ENCODE data around the gene NPLOC4. TPM values are rescaled to one million over a fixed set of nuclear protein-coding genes. Genes with fewer than 3 reads are reported as not detected.
"Not testable (repeated sequence)": the region's sequence is repeated elsewhere in the genome, so short reads cannot be mapped to it uniquely, and the experiment has no call there.

Gene NPLOC4
- total RNA-seq, 1 experiment from 2014 or later, result 208 TPM

DNA sequence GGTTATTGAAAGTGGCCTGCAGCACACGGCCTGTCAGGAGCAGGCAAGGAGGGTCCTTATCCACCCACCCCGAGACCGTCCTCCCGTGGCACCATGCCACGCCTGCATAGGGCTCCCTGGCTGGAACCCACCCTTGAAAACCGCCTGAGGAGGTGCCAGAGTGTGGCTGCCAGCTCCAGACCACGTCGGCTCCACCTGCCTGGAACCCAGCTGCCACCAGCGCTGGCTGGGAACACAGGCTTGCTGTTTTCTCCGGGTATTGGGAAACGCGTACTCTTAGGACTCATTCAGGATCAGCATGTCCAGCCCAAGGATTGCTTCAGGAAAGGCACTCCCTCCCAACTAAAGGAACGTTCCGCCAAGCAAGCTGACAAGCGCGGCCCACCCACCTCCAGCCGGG, 40.0 kb upstream of the NPLOC4 start:
- no peak overlapping the region for H2AFZ ChIP-seq
- POLR2A ChIA-PET (ENCODE audit: unreplicated experiment), result no interaction called here
- H3K27me3 ChIP-seq (ENCODE audit: insufficient read depth, low read depth), result no peaks in the 10 kb centered on the region
- no peaks in the 10 kb centered on the region for H4K20me1 ChIP-seq (ENCODE audit: insufficient read depth)
- no peak overlapping the region for H3K4me3 ChIP-seq
- no peaks in the 10 kb centered on the region for H3K36me3 ChIP-seq (ENCODE audit: low read depth)
- H3K4me1 ChIP-seq (replicated peaks; ENCODE audit: insufficient read depth), result no peaks in the 10 kb centered on the region
- DNase-seq, result no peak
- no peaks in the 10 kb centered on the region for H3K9me3 ChIP-seq (ENCODE audit: insufficient read depth, low read depth)
- H3F3A ChIP-seq (ENCODE audit: insufficient read depth, low read depth), result peaks cover 12% of the 10 kb centered on the region; the same call in 1 of the 2 replicates
- no peaks in the 10 kb centered on the region for H3K9me2 ChIP-seq (ENCODE audit: insufficient read depth)
- H3K27ac ChIP-seq, result no peak overlapping the region
- 0 out of 2 replicates have a peak, but pooled peaks cover 4% of the 10 kb centered on the region for H3K79me2 ChIP-seq (ENCODE audit: low read depth)
- TF ChIP-seq, protein P1, sequence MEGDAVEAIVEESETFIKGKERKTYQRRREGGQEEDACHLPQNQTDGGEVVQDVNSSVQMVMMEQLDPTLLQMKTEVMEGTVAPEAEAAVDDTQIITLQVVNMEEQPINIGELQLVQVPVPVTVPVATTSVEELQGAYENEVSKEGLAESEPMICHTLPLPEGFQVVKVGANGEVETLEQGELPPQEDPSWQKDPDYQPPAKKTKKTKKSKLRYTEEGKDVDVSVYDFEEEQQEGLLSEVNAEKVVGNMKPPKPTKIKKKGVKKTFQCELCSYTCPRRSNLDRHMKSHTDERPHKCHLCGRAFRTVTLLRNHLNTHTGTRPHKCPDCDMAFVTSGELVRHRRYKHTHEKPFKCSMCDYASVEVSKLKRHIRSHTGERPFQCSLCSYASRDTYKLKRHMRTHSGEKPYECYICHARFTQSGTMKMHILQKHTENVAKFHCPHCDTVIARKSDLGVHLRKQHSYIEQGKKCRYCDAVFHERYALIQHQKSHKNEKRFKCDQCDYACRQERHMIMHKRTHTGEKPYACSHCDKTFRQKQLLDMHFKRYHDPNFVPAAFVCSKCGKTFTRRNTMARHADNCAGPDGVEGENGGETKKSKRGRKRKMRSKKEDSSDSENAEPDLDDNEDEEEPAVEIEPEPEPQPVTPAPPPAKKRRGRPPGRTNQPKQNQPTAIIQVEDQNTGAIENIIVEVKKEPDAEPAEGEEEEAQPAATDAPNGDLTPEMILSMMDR (conservative IDR thresholded peaks at IDR 0.05), result no peak
- CTCF ChIA-PET, result no interaction called here
- intact Hi-C loops (cut with micrococcal nuclease; ENCODE audit: unreplicated experiment), result no loop called here
- H3K4me2 ChIP-seq, result no peak overlapping the region
- no TSS peak for BruUV-seq (replicated peaks)

DNA sequence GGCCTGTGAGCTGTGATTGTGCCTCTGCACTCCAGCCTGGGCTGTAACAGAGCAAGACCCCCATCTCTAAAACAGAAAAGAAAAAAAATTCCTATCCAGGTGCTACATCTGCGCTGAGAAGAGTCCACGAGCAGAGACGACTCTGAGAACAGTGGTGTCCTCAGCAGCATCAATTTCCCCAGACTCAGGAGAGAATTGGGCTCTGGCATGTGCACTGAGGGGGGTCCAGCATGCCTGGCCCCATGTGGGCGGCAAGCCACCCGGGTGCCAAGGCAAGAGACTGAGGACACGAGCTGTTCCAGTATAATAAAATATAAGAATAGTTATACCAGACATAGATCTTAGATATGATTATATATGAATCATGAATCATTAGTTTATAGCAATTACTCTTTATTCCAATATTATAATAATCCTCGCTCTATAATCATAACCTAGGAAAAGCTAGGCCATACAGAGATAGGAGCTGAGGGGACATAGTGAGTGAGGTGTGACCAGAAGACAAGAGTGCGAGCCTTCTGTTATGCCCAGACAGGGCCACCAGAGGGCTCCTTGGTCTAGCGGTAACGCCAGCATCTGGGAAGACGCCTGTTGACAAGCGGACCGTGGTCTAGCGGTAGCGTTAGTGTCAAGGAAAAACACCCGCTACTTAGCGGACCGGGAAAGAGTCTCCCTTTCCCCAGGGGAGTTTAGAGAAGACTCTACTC, 38.8 kb upstream of the NPLOC4 start:
- not testable (repeated sequence) for H2AFZ ChIP-seq; BruUV-seq (replicated peaks)
- peak in 1 of 2 experiments; percentile 56 for DNase-seq

DNA sequence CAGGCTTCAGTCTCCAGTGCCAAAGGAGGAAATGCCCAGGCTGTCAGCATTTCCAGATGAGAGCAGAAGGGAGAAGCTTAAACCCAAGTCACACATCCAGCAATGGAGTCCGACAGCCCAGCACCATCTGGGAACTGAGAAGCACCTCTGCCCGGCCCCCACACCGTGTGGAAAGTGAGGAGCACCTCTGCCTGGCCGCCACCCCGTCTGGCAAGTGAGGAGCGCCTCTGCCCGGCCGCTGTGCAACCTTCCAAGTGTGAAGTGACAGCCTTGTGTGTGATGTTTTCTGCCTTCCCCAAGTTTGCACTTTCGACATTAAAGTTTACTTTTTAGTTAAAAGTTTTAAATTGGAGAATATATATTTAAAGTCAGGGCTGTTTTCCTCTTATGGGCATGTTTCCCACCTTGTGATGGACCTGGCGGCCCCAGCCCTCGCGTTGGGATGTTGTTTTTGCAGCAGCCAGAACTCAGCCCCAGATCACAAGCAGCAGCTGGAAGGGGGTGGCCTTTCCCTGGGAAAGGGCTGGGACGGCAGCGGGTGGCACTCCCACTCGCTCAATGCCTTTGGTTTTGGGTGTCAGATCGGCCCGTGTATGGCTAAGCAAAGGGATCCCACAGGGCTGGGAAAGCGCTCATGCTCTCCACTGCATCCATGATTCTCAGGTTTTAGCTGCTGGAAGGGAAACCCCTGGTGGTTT, 36.8 kb upstream of the NPLOC4 start:
- H3K79me2 ChIP-seq (ENCODE audit: low read depth), result peaks cover 8% of the 10 kb centered on the region; the same call in 1 of the 2 replicates
- no peak overlapping the region for H2AFZ ChIP-seq
- no peaks in the 10 kb centered on the region for H3K9me2 ChIP-seq (ENCODE audit: insufficient read depth)
- no peaks in the 10 kb centered on the region for H4K20me1 ChIP-seq (ENCODE audit: insufficient read depth)
- H3K4me2 ChIP-seq, result no peak overlapping the region
- H3K27me3 ChIP-seq (ENCODE audit: insufficient read depth, low read depth), result no peaks in the 10 kb centered on the region
- H3F3A ChIP-seq (ENCODE audit: insufficient read depth, low read depth), result peaks cover 12% of the 10 kb centered on the region; the same call in 1 of the 2 replicates
- H3K36me3 ChIP-seq (ENCODE audit: low read depth), result no peaks in the 10 kb centered on the region
- no peak overlapping the region for H3K27ac ChIP-seq
- no peaks in the 10 kb centered on the region for H3K4me1 ChIP-seq (replicated peaks; ENCODE audit: insufficient read depth)
- ChIA-PET CTCF (interaction anchor here (0.6 kb wide), 2 partner anchors 40 to 218 kb away, joined by 3 to 5 read pairs; no protein-coding TSS in a partner anchor), POLR2A (ENCODE audit: unreplicated experiment) (no interaction called here)
- H3K9me3 ChIP-seq (ENCODE audit: insufficient read depth, low read depth), result no peaks in the 10 kb centered on the region
- no peak for DNase-seq
- no peak overlapping the region for H3K4me3 ChIP-seq
- intact Hi-C loops (cut with micrococcal nuclease; ENCODE audit: unreplicated experiment), result no loop called here
- TF ChIP-seq EZH2 (IDR thresholded peaks at IDR 0.05; ENCODE audit: low read depth), result no peak
- TF ChIP-seq, protein P1 (conservative IDR thresholded peaks at IDR 0.05), result no peak
- no TSS peak for BruUV-seq (replicated peaks)

More for the DNA sequence above, 38.8 kb upstream of the NPLOC4 start:
- POLR2A ChIA-PET (ENCODE audit: unreplicated experiment), result interaction anchor here (0.6 kb wide), 1 partner anchor 184 kb away, joined by 4 read pairs; no protein-coding TSS in a partner anchor
- CTCF ChIA-PET, result interaction anchor here (0.6 kb wide), 2 partner anchors 36 to 337 kb away, joined by 3 to 4 read pairs; no protein-coding TSS in a partner anchor
- H3K4me3 ChIP-seq; H3K79me2 ChIP-seq (ENCODE audit: low read depth); H3K9me2 ChIP-seq (ENCODE audit: insufficient read depth); H3K27ac ChIP-seq; H4K20me1 ChIP-seq (ENCODE audit: insufficient read depth); H3K4me1 ChIP-seq (replicated peaks; ENCODE audit: insufficient read depth); H3K36me3 ChIP-seq (ENCODE audit: low read depth); H3K9me3 ChIP-seq (ENCODE audit: insufficient read depth, low read depth); H3K27me3 ChIP-seq (ENCODE audit: insufficient read depth, low read depth); intact Hi-C loops (cut with micrococcal nuclease; ENCODE audit: unreplicated experiment); H3K4me2 ChIP-seq: not testable (repeated sequence)
- peaks cover 12% of the 10 kb centered on the region; the same call in 1 of the 2 replicates for H3F3A ChIP-seq (ENCODE audit: insufficient read depth, low read depth)
- TF ChIP-seq, protein P1 (conservative IDR thresholded peaks at IDR 0.05), result peak; percentile 69
